ENCODE measurements around the gene ATG16L2.

ATG16L2 gene

GRCh38 chr11:72844356-72844755 is 30.1 kb downstream of the ATG16L2 start:
- Histone ChIP-seq H4K20me1 (ENCODE audit: low read depth, low read length) (no peaks in the 10 kb centered on the region), H3K4me3 (ENCODE audit: insufficient read depth, low read length, poor library complexity, severe bottlenecking) (no peak overlapping the region), H3K9ac (ENCODE audit: low read length) (no peak overlapping the region), H3K4me2 (ENCODE audit: low read depth, low read length, poor library complexity, severe bottlenecking) (no peak overlapping the region), H2AFZ (ENCODE audit: low read depth, low read length, severe bottlenecking) (no peak overlapping the region), H3K36me3 (ENCODE audit: low read length) (peaks cover 39% of the 10 kb centered on the region; the same call in 1 of the 2 replicates), H3K27ac (ENCODE audit: low read depth, low read length) (no peak overlapping the region), H3K27me3 (ENCODE audit: low read length) (no peaks in the 10 kb centered on the region), H3K9me2 (replicated peaks; ENCODE audit: insufficient read depth, low read length) (no peaks in the 10 kb centered on the region), H3F3A (ENCODE audit: insufficient read depth) (peaks cover 1% of the 10 kb centered on the region; the same call in 1 of the 2 replicates), H3K9me3 (ENCODE audit: insufficient read depth, low read length) (no peaks in the 10 kb centered on the region), H3K79me2 (ENCODE audit: insufficient read depth, low read length) (no peaks in the 10 kb centered on the region)
- TF ChIP-seq EZH2phosphoT487 (conservative IDR thresholded peaks at IDR 0.05; ENCODE audit: low read length) (no peak), CTCF (IDR thresholded peaks at IDR 0.05; ENCODE audit: insufficient read depth, low read length, poor library complexity, severe bottlenecking) (no peak)

- H3K79me2 ChIP-seq (ENCODE audit: insufficient read depth, low read length) = peaks cover 16% of the 10 kb centered on the region
- no peak overlapping the region for H3K9ac ChIP-seq (ENCODE audit: low read length)
- no peaks in the 10 kb centered on the region for H3K9me3 ChIP-seq (ENCODE audit: insufficient read depth, low read length)
- TF ChIP-seq EZH2phosphoT487 (conservative IDR thresholded peaks at IDR 0.05; ENCODE audit: low read length) = no peak
- TF ChIP-seq CTCF (IDR thresholded peaks at IDR 0.05; ENCODE audit: insufficient read depth, low read length, poor library complexity, severe bottlenecking) = peak; percentile 14
- peaks cover 3% of the 10 kb centered on the region; the same call in 1 of the 2 replicates for H4K20me1 ChIP-seq (ENCODE audit: low read depth, low read length)
- peaks cover 20% of the 10 kb centered on the region; the same call in 1 of the 2 replicates for H3K36me3 ChIP-seq (ENCODE audit: low read length)
- no peak overlapping the region for H3K4me2 ChIP-seq (ENCODE audit: low read depth, low read length, poor library complexity, severe bottlenecking)
- no peaks in the 10 kb centered on the region for H3K9me2 ChIP-seq (replicated peaks; ENCODE audit: insufficient read depth, low read length)
- no peaks in the 10 kb centered on the region for H3F3A ChIP-seq (ENCODE audit: insufficient read depth)
- H3K4me3 ChIP-seq (ENCODE audit: insufficient read depth, low read length, poor library complexity, severe bottlenecking) = no peak overlapping the region
- no peak overlapping the region for H2AFZ ChIP-seq (ENCODE audit: low read depth, low read length, severe bottlenecking)
- H3K27me3 ChIP-seq (ENCODE audit: low read length) = no peaks in the 10 kb centered on the region
- no peak overlapping the region for H3K27ac ChIP-seq (ENCODE audit: low read depth, low read length)
Observed at GRCh38 chr11:72848846-72849466, 34.7 kb downstream of the ATG16L2 start.

GRCh38 chr11:72850832-72851231 is 36.6 kb downstream of the ATG16L2 start:
- H2AFZ ChIP-seq (ENCODE audit: low read depth, low read length, severe bottlenecking) = no peak overlapping the region
- no peaks in the 10 kb centered on the region for H3F3A ChIP-seq (ENCODE audit: insufficient read depth)
- no peak overlapping the region for H3K4me3 ChIP-seq (ENCODE audit: insufficient read depth, low read length, poor library complexity, severe bottlenecking)
- TF ChIP-seq EZH2phosphoT487 (conservative IDR thresholded peaks at IDR 0.05; ENCODE audit: low read length) (no peak), CTCF (IDR thresholded peaks at IDR 0.05; ENCODE audit: insufficient read depth, low read length, poor library complexity, severe bottlenecking) (no peak)
- no peak overlapping the region for H3K4me2 ChIP-seq (ENCODE audit: low read depth, low read length, poor library complexity, severe bottlenecking)
- no peak overlapping the region for H3K9ac ChIP-seq (ENCODE audit: low read length)
- no peaks in the 10 kb centered on the region for H3K9me3 ChIP-seq (ENCODE audit: insufficient read depth, low read length)
- no peaks in the 10 kb centered on the region for H3K27me3 ChIP-seq (ENCODE audit: low read length)
- peaks cover 24% of the 10 kb centered on the region; the same call in 1 of the 2 replicates for H3K36me3 ChIP-seq (ENCODE audit: low read length)
- H3K9me2 ChIP-seq (replicated peaks; ENCODE audit: insufficient read depth, low read length) = no peaks in the 10 kb centered on the region
- H3K27ac ChIP-seq (ENCODE audit: low read depth, low read length) = no peak overlapping the region
- H4K20me1 ChIP-seq (ENCODE audit: low read depth, low read length) = peaks cover 4% of the 10 kb centered on the region; the same call in 1 of the 2 replicates
- H3K79me2 ChIP-seq (ENCODE audit: insufficient read depth, low read length) = peaks cover 23% of the 10 kb centered on the region
